DMS 273 (cell line): ENCODE data around the gene STXBP3.

Source experiments
- DNase-seq: peaks from one replicate; lab custom pipeline; 2025; ENCODE audit not compliant: unreplicated experiment; lab: John Stamatoyannopoulos, UW

The STXBP3 gene

DNA sequence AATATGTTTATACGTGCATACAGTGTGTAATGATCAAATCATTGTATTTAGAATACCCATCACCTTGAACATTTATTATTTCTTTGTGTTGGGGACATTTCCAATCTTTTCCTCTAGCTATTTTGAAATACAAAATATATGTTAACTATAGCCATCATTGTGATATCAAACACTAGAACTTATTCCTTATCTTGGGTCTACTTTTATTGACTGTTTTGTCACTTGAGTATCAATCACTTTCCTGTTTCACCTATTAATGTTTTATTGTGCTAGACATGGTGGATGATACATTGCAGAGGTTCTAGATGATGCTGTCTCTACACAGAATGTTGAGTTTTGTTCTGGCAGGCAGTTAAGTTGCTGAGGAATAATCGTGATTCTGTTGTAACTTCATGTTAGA lies 45.9 kb downstream of the STXBP3 start:
- no peak for DNase-seq

DNA sequence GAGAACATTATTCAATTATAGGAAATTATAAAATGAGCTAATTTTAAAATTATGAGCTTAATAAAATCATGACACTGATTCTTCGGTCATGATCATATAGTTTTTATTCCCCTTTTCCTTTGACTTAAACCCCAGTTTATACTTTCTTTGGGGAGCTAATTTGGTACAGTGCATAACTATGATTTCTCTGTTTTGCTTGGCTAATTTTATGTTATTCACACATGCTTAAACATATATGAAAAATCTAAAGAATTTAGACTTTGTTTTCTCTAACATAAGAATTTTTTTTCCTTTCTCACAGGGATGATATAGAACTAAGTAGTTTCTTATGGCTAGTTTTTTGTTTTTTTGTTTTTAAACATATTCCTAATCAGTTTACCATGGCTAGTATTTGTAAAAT lies 52.5 kb downstream of the STXBP3 start:
- DNase-seq = no peak

DNA sequence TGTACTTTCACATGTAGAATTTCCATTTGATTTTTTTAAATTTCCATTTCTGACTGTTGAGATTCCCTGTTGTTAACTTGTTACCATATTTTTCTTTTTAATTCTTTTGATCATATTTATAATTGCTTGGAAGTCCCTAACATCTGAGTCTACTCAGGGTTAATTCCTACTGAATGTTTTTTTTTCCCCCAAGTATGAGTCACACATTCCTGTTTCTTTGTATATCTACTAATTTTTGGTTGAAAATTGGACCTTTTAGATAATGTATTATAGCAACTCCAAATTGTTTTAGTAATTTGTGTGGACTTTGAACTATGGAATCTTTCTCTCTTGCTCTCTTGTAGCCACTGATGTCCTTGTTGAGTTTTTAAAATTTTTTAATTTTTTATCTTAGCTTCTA lies 54.6 kb downstream of the STXBP3 start:
- no peak for DNase-seq

- DNase-seq = no peak
These were observed 57.1 kb downstream of the STXBP3 start for GRCh38 chr1:108803548-108803947.

DNA sequence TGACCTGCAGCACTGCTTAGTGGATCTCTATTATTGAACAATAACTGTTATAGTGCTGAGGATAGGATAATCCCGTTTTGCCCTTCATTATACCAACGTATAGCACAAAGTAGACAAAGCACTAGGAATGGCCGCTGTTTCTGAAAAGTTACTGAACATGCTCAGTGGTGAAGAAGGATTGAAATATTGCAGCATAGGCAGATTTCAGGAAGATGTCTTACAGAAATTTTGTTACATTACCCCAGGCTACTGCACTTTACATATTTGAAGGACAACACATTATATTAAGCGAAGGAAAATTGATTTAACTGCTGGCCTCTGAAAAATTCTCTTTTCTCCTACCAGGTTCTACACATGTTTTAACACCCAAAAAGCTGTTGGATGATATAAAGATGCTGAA lies 62.0 kb downstream of the STXBP3 start:
- no peak for DNase-seq

DNA sequence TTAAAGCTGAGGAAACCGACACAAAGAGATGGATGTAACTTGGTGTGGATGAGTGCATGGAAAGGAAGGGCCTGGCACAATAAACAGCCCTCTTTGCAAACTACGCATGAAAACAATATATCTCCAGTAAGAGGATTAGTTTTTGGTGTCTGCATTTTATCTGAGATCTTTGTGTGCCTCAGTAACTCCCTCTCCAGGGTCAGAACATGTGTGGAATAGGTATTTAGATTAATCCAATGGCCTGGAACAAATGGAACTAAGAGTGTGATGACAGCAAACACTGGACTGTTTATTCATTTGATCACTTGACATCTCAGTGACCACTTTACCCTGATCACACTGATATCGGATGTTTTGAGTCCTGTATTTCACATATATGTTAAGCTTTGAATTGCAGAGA lies 65.1 kb downstream of the STXBP3 start:
- DNase-seq = no peak

GRCh38 chr1:108813326-108813725 lies 66.9 kb downstream of the STXBP3 start:
- DNase-seq = peak; percentile 17

DNA sequence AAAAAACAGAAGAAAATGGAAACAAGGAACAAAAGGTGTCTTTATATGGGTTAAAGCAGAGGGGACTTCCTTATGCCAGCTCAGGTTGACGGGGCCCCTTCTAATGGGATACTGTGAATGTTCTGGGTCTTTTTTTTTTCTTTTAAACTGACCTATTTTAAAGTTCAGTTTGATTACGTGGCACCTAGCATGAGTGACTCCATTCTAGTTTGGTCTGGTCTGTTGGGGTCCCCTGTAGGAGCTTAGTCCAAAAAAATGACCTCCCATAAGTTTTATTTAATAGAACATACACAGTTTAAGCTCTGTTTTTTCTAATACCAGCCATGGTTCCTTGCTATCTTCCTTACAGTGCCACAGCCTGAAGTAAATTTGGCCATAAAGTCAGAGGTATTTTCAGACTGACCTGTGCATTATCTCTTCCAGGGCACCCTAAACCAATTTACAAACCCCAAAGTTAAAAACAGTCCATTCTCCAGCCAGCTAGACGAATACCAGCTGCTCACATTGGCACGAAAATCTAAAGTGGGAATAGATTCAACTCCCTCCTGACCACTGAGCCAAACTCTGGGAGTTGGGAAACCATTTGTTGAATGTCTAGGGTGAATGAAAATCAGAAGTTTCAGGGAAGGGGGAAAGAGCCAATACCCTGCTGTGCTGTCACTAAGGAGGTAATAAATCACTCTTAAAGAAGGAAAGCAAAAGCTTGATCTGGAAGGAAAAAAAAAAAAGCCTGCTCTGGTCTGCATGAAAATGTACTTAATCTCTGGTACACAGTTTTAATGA lies 68.1 kb downstream of the STXBP3 start:
- peak; percentile 77 for DNase-seq

DNA sequence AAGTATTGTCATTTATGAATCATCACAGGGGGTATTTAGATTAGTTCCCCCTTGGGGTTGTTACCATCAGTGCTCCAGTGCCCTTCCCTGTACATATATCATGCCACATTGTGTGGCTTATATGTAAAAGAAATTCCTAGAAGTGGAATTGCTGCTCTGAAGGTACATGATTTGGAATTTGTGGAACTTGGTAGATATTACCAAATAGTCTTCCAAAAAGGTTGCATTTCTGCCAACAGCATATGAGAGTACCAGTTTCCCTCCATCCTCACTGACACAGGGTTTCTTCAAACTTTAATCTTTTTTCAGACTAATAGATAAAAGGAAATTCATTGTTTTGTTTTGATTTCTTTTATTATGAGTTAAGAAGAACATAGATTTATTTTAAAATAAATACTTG lies 69.1 kb downstream of the STXBP3 start:
- DNase-seq = peak; percentile 42

GRCh38 chr1:108816049-108816893 lies 69.8 kb downstream of the STXBP3 start:
- peak; percentile 93 for DNase-seq

- DNase-seq = peak; percentile 62
These were observed 70.5 kb downstream of the STXBP3 start for GRCh38 chr1:108817016-108817415.

DNA sequence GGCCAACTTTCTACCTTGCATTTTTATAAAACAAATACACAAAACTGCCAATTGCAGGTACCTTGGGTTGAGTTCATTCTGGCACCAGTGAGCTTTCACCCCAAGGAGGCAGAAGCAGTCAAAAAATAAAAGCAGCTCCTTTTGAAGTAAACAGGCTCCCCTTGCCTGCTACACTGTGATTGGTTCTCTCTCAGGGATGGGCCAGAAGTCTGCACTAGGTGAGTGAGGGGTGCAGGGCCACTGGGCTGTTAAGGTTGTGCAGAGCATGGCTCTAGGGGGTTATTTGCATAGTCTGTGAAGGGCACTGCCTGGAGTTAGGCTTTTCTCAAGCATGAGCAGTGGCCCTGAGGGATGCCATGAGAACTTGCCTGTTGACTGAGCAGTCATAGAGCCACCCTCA lies 71.3 kb downstream of the STXBP3 start:
- peak; percentile 42 for DNase-seq

- DNase-seq = no peak
These were observed 73.4 kb downstream of the STXBP3 start for GRCh38 chr1:108819878-108820277.

GRCh38 chr1:108823632-108824031 lies 77.2 kb downstream of the STXBP3 start:
- DNase-seq = no peak

- DNase-seq = no peak
These were observed 77.6 kb downstream of the STXBP3 start for GRCh38 chr1:108824051-108824450.

DNA sequence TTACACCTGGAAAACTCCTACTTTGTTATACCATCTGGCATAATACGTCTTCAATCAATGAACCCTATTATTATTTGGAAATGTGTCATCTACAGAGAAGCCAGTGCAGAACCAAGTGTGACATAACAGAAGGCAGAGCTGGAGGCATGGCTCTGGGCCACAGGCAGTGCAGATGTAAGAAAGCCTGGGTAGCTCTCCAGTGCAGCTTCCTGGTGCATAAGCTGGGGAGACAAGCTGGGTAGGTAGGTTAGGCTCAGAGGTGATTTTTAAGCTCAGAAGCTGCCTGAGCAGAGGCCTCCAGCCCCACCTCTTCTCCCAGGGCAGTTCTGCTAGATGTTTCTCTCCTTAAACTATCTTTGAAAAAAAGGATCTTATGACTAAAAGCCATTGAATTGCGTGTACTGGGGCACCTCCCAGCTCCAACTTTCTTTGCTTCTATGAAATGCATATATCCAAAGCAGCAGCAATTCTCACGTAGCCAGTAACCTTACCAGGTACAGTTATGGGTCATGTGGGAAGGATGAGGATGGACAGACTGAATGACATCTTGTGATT lies 79.7 kb downstream of the STXBP3 start:
- DNase-seq = no peak

DNA sequence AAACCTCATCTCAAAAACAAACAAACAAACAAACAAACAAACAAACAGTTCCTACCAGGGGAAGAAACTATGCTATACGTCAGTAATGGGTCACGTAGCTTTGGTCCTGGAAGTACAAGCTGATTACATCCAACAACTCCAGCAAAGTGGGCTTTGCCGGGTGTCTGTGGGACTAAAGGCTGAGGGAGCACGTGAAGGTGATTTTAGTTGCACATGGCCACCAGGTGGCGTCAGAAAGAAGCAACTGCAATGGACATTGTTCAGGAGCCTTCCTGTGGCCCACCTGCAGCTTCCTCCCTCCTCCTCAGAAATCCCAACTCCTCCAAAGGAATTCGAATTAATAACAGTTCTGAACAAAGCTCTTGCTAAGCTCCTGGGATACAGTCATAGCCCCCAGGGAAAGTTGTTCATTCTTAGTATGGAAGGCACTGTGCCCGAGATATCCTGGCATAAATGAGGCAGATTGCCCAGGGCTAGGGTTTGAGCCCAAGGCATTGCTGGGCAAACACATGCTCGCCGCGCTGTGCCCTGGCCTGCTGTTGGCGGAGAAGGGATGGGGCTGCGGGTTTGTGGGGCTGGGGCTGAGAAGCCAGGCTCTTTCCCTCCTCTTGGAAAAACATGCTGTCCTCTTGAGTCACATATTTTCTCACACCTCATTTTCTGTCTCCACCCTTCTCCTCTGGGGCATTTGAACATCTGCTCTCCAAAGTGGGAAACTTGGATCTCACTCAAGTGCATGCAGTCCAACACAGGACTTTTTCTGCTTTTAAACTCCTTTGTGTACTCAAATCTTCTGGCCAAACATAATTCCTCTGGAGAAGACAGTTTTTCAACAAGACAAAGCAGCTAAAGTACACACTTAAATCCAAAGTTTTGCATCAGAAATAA lies 81.8 kb downstream of the STXBP3 start:
- DNase-seq = peak; percentile 77

GRCh38 chr1:108829498-108829916 lies 83.0 kb downstream of the STXBP3 start:
- DNase-seq = no peak

DNA sequence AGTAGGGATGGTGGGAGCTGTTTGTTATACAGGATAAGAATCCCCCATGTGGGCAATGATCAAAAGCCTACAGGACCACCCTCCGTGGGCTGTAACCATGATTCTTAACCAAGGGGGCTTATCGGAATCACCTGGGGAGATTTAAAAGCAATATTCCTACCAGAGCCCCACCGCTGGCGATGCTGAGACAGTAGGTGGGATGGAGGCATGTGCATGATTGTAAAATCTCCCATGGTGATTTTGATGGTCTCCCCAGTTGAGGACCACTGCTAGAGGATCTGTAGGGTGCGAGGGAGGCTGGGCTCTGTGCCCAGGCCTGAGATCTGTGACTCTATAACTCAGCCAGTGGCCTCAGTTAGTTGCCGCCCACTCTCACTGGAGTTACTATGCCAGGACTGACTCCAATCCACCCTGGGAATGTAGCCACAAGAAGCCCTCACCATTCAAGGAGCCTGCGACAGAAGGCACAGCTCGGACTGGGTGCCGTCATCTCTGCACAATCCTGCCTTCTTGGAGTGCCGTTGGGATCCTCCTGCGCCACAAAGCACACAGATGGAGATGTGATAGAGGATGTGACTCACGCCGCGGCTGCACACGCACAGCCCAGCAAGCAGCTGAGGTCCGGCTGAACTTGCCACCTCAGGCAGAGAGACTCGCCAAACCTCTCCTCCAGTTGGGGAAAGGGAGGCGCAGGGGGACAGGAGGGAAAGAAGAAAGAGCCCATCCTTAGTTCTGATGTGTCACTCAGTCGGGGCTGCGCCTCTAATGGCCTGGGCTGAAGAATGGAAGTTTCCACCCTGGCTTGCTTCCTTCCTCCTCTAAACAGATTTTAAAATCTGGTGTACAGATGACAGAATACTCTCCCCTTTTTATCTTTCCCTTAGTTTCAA lies 83.9 kb downstream of the STXBP3 start:
- peak; percentile 87 for DNase-seq

GRCh38 chr1:108831225-108831624 lies 84.8 kb downstream of the STXBP3 start:
- DNase-seq = peak; percentile 34
